ENCODE results near the gene SIN3B. TPM values are rescaled to one million over a fixed set of nuclear protein-coding genes. Genes with fewer than 3 reads are reported as not detected.

SIN3B gene
- total RNA-seq, 3 donors from 2014 or later (not counting 1 experiment from before 2014, with no cell fraction given): 58.4 to 70.1 (median 60.2) TPM

GRCh38 chr19:16927883-16928282 is 98.7 kb downstream of the SIN3B start:
- no peaks in the 10 kb centered on the region for H3K36me3 ChIP-seq (ENCODE audit: control insufficient read depth, insufficient read depth, low read length)
- Mint-ChIP-seq H3K4me1 (no peaks in the 10 kb centered on the region), H3K27me3 (ENCODE audit: low read depth in 2 of 2) (peaks cover 6 to 25% of the 10 kb centered on the region in 2 donors), H3K27ac (no peak overlapping the region), H3K4me3 (no peak overlapping the region), H3K36me3 (no peaks in the 10 kb centered on the region), H3K9me3 (peaks cover 0 to 3% of the 10 kb centered on the region in 2 donors)
- no peaks in the 10 kb centered on the region for H3K4me1 ChIP-seq (ENCODE audit: control insufficient read depth, insufficient read depth, low read length)
- ATAC-seq (no peak), DNase-seq (no peak)
- TF ChIP-seq, protein P1, sequence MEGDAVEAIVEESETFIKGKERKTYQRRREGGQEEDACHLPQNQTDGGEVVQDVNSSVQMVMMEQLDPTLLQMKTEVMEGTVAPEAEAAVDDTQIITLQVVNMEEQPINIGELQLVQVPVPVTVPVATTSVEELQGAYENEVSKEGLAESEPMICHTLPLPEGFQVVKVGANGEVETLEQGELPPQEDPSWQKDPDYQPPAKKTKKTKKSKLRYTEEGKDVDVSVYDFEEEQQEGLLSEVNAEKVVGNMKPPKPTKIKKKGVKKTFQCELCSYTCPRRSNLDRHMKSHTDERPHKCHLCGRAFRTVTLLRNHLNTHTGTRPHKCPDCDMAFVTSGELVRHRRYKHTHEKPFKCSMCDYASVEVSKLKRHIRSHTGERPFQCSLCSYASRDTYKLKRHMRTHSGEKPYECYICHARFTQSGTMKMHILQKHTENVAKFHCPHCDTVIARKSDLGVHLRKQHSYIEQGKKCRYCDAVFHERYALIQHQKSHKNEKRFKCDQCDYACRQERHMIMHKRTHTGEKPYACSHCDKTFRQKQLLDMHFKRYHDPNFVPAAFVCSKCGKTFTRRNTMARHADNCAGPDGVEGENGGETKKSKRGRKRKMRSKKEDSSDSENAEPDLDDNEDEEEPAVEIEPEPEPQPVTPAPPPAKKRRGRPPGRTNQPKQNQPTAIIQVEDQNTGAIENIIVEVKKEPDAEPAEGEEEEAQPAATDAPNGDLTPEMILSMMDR (IDR thresholded peaks at IDR 0.05): no peak
- intact Hi-C loops (cut with micrococcal nuclease): no loop called here
- H3K9me3 ChIP-seq (ENCODE audit: control insufficient read depth, insufficient read depth, low read length): peaks cover 8% of the 10 kb centered on the region
- H3K27me3 ChIP-seq (ENCODE audit: control insufficient read depth, insufficient read depth, low read length): no peaks in the 10 kb centered on the region
- H3K27ac ChIP-seq (ENCODE audit: low read length): no peak overlapping the region
- H3K4me3 ChIP-seq (ENCODE audit: low read length): no peak overlapping the region
- 90% methylated on average over 13 of the region's 13 CpGs for WGBS (ENCODE audit: insufficient coverage)

DNA sequence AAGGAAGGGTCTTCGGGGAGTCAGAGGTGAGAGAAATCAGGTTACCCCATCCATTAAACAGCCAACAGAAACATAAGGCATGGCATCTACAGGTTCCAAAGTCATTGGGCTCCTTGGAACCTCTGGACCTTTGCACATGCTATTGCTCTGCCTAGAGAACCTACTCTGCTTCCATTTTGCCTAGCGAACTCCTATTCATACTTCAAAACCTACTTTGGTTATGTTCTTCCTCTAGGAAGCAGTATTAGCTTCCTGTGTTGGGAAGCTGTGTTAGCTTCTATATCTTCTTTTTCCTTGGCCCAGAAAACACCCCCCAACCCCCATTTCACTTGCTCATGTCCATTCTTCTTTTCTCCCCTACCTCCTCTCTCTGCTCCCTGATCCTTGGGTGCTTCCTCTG is 99.2 kb downstream of the SIN3B start:
- no peak for DNase-seq
- no peak for ATAC-seq
- Histone ChIP-seq H3K36me3 (ENCODE audit: control insufficient read depth, insufficient read depth, low read length) (no peaks in the 10 kb centered on the region), H3K9me3 (ENCODE audit: control insufficient read depth, insufficient read depth, low read length) (peaks cover 8% of the 10 kb centered on the region), H3K27me3 (ENCODE audit: control insufficient read depth, insufficient read depth, low read length) (no peaks in the 10 kb centered on the region), H3K4me3 (ENCODE audit: low read length) (no peak overlapping the region), H3K27ac (ENCODE audit: low read length) (no peak overlapping the region), H3K4me1 (ENCODE audit: control insufficient read depth, insufficient read depth, low read length) (no peaks in the 10 kb centered on the region)
- H3K27me3 Mint-ChIP-seq (ENCODE audit: low read depth in 2 of 2): peaks cover 6 to 25% of the 10 kb centered on the region in 2 donors
- TF ChIP-seq, protein P1 (IDR thresholded peaks at IDR 0.05): no peak
- peaks cover 0 to 6% of the 10 kb centered on the region in 2 donors for H3K9me3 Mint-ChIP-seq
- WGBS (ENCODE audit: insufficient coverage): 100% methylated on average over 2 of the region's 2 CpGs
- peaks cover 2% of the 10 kb centered on the region for H3K36me3 Mint-ChIP-seq
- H3K27ac Mint-ChIP-seq: no peak overlapping the region
- no peak overlapping the region for H3K4me3 Mint-ChIP-seq
- H3K4me1 Mint-ChIP-seq: no peaks in the 10 kb centered on the region
- intact Hi-C loops (cut with micrococcal nuclease): no loop called here

DNA sequence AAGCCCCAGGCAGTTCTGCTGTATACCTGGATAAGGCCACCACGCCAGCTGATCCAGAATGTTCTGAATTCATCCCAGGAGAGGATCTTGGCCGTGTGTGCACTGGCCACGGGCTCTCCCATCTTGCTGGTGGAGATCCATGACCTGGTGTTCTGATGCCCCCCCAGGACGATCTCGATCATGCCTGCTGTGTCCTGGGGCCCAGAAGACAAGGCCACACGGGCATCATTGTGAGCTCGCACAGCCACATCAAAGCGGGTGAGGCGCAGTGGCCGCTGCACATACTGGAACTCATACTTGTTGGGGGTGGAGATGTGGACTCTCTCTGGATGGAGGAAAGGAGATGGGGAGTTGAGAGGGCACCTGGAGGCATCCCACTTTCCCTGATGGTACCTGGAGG is 99.7 kb downstream of the SIN3B start:
- intact Hi-C loops (cut with micrococcal nuclease): no loop called here
- Mint-ChIP-seq H3K27ac (no peak overlapping the region), H3K27me3 (ENCODE audit: low read depth in 2 of 2) (peaks cover 6 to 25% of the 10 kb centered on the region in 2 donors), H3K36me3 (peaks cover 8% of the 10 kb centered on the region), H3K9me3 (peaks cover 0 to 10% of the 10 kb centered on the region in 2 donors), H3K4me3 (no peak overlapping the region), H3K4me1 (no peaks in the 10 kb centered on the region)
- H3K27ac ChIP-seq (ENCODE audit: low read length): no peak overlapping the region
- H3K27me3 ChIP-seq (ENCODE audit: control insufficient read depth, insufficient read depth, low read length): no peaks in the 10 kb centered on the region
- ATAC-seq: no peak
- 85% methylated on average over 10 of the region's 10 CpGs for WGBS (ENCODE audit: insufficient coverage)
- no peak overlapping the region for H3K4me3 ChIP-seq (ENCODE audit: low read length)
- H3K4me1 ChIP-seq (ENCODE audit: control insufficient read depth, insufficient read depth, low read length): no peaks in the 10 kb centered on the region
- TF ChIP-seq, protein P1 (IDR thresholded peaks at IDR 0.05): no peak
- peaks cover 8% of the 10 kb centered on the region for H3K9me3 ChIP-seq (ENCODE audit: control insufficient read depth, insufficient read depth, low read length)
- no peak for DNase-seq
- H3K36me3 ChIP-seq (ENCODE audit: control insufficient read depth, insufficient read depth, low read length): no peaks in the 10 kb centered on the region

Other genes with a start within 250 kb of the SIN3B start
- 10 to 100 TPM; 34.7 to 47.5 (median 47.3) TPM for gene MED26, start 201.2 kb upstream of the SIN3B start, total RNA-seq
- gene SMIM7, start 169.3 kb upstream of the SIN3B start, total RNA-seq: 10 to 100 TPM; 63.2 to 88.4 (median 76.0) TPM
- 1 to 10 TPM in 1 of 3 donors, under 1 TPM in 2; 0.29 to 2.2 (median 0.89) TPM for gene TMEM38A, start 168.3 kb upstream of the SIN3B start, total RNA-seq
- gene NWD1, start 109.6 kb upstream of the SIN3B start, total RNA-seq: under 1 TPM in 2 of 3 donors, not detected in 1; 0.05 TPM
- under 1 TPM; 0.24 to 0.39 (median 0.28) TPM for gene F2RL3, start 59.6 kb downstream of the SIN3B start, total RNA-seq
- 1 to 10 TPM; 3.6 to 4.9 (median 4.7) TPM for gene CPAMD8, start 197.4 kb downstream of the SIN3B start, total RNA-seq
- gene HAUS8, start 246.1 kb downstream of the SIN3B start, total RNA-seq: 10 to 100 TPM; 10.3 to 13.5 (median 10.4) TPM
- 100 to 1,000 TPM; 321 to 378 (median 365) TPM for gene MYO9B, start 246.4 kb downstream of the SIN3B start, total RNA-seq